Caki2 (cell line): ENCODE results near the gene C11orf54. TPM values are rescaled to one million over a fixed set of nuclear protein-coding genes. Genes with fewer than 3 reads are reported as not detected.
"Not testable (repeated sequence)": the region's sequence is repeated elsewhere in the genome, so short reads cannot be mapped to it uniquely, and the experiment has no call there.

Experiments used
- DNase-seq: peaks from one replicate; pipeline ENCODE4 v3.0.0-alpha.2; 2015; ENCODE audit warnings: low read depth
- in situ Hi-C: cut with HindIII; loops from 2 replicates; pipeline ENCODE4 v1.10.0; 2016; ENCODE audit warnings: low sequenced_read_pairs, low pct_unique_long_range_greater_than_20kb, mixed read lengths
- total RNA-seq: library from RNA; depleted of rRNA; stranded (reverse); fragments of >200 nt; shearing (Covaris generic); gene quantifications from 2 replicates; pipeline ENCODE4 v1.2.3, GENCODE V29; 2014; ENCODE audit warnings: low replicate concordance

C11orf54 gene
- total RNA-seq, 1 experiment from 2014 or later, result 12.6 TPM

- no peak for DNase-seq
- in situ Hi-C loops, result no loop called here
Observed at GRCh38 chr11:93730108-93731107, 11.1 kb upstream of the C11orf54 start.

- no peak for DNase-seq
- in situ Hi-C loops, result no loop called here
Observed at GRCh38 chr11:93732237-93732892, 9.1 kb upstream of the C11orf54 start.

DNA sequence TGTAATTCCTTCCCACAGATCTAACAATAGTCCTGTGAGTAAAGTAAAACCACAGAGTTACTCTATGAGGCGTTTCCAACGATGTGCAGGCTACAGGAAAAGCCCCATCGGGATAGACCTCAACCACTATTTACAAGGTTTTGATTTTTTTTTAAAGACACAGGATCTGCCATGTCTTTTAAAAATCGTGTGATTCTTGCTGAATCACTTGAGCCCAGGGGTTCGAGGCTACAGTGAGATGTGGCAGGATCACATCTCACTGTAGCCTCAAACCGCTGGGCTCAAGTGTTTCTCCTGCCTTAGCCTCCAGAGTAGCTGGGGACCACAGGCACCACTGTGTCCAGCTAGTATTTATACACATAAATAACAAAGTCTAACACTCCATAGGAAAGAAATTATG is 8.0 kb upstream of the C11orf54 start:
- in situ Hi-C loops, result no loop called here
- DNase-seq, result no peak

GRCh38 chr11:93734427-93735222 is 6.8 kb upstream of the C11orf54 start:
- in situ Hi-C loops, result no loop called here
- DNase-seq, result no peak

GRCh38 chr11:93735627-93736026 is 5.8 kb upstream of the C11orf54 start:
- in situ Hi-C loops, result no loop called here
- no peak for DNase-seq

DNA sequence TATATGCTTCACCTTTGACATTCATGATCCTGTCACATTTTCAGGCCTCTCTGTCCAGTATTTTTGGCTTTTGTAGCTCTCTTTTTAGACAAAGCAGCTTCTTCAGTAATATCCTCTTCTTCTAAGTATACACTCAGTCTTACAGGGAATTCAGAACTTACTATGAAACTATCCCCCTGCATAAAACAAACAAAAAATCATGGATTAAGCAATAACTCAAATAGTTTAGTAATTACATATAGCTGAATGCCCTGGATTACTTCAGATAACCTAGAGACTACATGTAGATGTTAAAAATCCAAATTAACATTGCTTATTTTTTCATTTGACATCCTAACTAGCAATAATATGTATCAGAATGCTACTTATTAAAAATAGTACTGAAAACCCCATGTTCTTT is 5.3 kb upstream of the C11orf54 start:
- in situ Hi-C loops, result no loop called here
- DNase-seq, result no peak

DNA sequence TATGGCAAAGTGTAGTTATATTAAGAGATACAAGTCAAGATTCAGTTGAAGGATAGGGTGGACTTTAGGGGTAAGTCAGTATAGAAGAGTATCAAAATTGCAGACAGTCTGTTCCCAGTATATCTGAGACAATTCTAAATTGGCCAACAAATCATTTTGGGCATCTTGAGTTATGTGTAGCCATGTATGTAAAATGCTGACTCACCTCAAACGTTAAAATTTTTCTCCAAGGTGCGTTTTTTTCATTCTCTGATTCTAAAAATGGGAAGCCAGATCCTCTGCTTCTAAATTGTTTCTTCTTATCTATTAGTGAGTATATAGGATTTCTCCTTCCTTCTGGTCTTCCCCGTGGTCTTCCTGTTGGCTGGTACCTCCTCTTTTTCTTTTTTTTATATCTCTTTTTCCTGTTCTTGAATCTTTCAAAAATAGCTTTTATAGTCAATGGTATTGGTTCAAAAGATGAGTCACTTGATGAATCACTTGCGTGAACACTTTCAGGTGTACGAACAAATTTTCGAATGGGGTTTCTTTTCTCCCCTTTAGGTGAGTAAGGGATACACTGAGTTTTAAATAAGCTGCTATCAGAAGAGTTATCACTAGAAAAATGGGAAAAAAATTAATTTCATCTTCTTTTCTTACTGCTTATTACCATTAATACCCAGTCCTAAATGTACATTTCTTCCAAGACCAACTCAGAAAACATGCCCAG is 3.4 kb upstream of the C11orf54 start:
- in situ Hi-C loops, result no loop called here
- peak; percentile 27 for DNase-seq

- in situ Hi-C loops, result no loop called here
- DNase-seq, result no peak
Observed at GRCh38 chr11:93738647-93739081, 2.8 kb upstream of the C11orf54 start.

DNA sequence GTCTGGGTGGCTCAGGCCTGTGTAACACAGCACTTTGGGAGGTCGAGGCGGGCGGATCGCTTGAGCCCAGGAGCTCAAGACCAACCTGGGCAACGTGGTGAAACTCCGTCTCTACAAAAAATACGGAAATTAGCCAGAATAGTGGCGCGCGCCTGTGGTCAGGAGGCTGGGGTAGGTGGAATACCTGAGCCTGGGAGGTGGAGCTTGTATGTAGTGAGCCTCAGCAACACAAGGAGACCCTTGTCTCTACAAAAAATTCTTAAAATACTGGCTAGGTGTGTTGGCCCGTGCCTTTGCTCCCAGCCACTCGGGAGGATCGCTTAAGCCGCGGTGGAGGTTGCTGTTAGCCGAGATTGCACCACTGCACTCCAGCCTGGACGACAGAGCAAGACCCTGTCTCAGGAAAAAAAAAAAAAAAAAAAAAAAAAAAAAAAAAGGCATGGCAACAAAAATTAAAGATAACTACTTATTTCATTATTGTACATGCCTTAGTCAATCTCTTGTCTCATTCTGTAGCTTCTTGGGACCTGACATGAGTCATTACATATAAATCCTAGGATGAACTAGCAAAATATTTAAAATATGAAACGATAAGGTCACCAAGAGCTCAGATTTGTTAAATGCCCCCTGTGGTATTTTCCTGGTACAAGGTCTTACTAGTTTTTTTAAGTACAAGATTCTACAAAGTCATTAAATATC is 1.3 kb upstream of the C11orf54 start:
- in situ Hi-C loops, result no loop called here
- peak; percentile 19 for DNase-seq

GRCh38 chr11:93740730-93741093 is 760 bp upstream of the C11orf54 start:
- no peak for DNase-seq

GRCh38 chr11:93741882-93742226 is 382 bp downstream of the C11orf54 start:
- in situ Hi-C loops, result no loop called here
- DNase-seq, result no peak

More at GRCh38 chr11:93740730-93741093, 760 bp upstream of the C11orf54 start:
- in situ Hi-C loops, result no loop called here

GRCh38 chr11:93743291-93743690 is 1.8 kb downstream of the C11orf54 start:
- DNase-seq, result no peak
- in situ Hi-C loops, result no loop called here

DNA sequence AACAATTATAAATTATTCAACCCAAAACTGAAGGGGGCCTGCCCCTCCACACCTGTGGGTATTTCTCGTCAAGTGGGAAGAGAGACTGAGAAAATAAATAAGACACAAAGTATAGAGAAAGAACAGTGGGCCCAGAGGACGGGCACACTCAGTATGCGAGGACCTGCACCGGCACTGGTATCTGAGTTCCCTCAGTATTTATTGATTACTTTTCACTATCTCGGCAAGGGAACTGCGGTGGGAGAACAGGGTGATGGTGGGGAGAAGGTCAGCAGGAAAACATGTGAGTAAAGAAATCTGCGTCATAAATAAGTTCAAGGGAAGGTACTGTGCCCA is 3.2 kb downstream of the C11orf54 start:
- in situ Hi-C loops, result no loop called here
- DNase-seq, result no peak

DNA sequence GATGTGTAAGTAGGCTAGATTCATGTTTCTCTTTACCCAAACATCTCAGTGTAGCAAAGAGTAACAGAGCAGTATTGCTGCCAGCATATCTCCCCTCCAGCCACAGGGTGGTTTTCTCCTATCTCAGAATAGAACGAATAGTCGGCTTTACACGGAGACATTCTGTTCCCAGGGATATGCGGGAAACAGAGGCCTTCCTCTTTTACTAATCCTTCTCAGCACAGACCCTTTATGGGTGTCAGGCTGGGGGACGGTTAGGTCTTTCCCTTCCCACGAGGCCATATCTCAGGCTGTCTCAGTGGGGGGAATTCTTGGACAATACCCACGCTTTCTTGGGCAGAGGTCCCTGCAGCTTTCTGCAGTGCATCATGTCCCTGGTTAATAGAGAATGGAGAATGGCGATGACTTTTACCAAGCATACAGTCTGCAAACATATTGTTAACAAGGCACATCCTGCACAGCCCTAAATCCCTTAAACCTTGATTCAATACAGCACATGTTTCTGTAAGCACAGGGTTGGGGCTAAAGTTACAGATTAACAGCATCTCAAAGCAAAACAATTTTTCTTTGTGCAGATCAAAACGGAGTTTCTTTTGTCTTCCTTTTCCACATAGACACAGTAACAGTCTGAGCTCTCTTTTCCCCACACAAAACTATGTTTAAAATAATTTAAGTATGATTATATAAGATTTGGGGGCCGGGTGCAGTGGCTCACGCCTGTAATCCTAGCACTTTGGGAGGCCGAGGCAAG is 3.7 kb downstream of the C11orf54 start:
- DNase-seq, result peak; percentile 38
- in situ Hi-C loops, result not testable (repeated sequence)

- in situ Hi-C loops, result no loop called here
- no peak for DNase-seq
Observed at GRCh38 chr11:93746101-93746500, 4.6 kb downstream of the C11orf54 start.

- in situ Hi-C loops, result no loop called here
- DNase-seq, result no peak
Observed at GRCh38 chr11:93747122-93747521, 5.7 kb downstream of the C11orf54 start.

GRCh38 chr11:93751001-93751400 is 9.5 kb downstream of the C11orf54 start:
- in situ Hi-C loops, result no loop called here
- DNase-seq, result no peak
